HG02623 (cell line): ENCODE measurements around the gene ZNF831.

Source experiments
- ATAC-seq: cut with Tn5 transposase; IDR thresholded peaks from one replicate; pipeline ENCODE4 v1.9.1; 2021; ENCODE audit warnings: moderate library complexity; ENCODE audit not compliant: unreplicated experiment

The ZNF831 gene

GRCh38 chr20:59300333-59301081, 136.9 kb downstream of the ZNF831 start, which contains the start of gene EDN3:
EDN3 (plus strand) TSS chr20:59300611; CDS start chr20:59300813, 202 bp downstream.
- no peak for ATAC-seq

DNA sequence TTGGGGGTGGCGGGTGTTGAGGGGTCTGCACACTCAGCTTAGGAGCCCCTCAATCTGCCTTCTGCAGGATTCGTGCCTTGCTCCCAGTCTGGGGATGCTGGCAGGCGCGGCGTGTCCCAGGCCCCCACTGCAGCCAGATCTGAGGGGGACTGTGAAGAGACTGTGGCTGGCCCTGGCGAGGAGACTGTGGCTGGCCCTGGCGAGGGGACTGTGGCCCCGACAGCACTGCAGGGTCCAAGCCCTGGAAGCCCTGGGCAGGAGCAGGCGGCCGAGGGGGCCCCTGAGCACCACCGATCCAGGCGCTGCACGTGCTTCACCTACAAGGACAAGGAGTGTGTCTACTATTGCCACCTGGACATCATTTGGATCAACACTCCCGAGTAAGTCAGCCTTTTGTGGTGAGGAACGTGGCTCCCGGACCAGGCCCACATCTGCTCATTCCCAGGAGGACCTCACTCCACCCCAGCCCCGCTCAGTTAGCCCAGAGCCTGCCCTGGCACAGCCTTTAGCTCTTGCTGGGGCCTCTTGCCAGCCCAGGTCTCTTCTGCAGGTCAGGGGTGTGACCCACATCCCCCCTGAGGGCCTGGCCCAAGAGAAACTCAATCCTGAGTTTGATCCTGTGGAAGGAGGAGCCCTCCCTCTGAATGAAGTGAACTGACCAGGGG, 137.9 kb downstream of the ZNF831 start:
- no peak for ATAC-seq

DNA sequence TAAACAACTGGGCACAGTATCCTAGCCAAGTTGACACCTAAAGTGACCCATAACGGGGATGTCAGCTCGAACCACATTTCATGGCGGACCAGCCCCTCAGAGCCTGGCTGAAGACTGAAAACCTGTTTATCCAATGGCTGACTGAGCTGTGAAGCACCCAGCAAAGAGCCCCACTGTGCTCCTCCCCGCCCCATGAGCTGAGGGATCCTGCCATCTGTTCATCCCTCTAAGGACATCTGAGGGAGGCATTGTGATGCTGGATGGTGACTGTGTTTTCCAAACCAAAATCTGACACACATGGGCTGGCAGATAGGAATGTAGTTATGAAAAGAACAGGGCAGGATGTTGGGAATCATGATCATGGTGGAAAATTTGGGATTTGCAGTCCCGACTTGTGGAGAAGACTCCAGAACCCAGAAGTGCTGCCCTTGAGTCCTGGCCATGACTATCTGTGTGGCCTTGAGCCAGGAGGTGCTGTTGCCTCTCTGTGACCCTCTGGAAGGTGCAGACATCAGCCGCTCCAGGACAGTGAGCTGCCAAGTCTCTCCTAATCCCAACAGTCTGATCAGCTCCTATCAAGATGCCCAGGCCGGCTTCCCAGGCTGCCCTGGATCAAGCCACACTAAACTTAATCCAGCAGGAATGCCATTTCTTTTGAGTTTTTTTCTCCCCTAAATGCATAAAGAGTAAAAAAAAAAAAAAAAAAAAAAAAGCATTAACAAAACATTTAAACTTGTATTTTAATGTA, 142.5 kb downstream of the ZNF831 start:
- ATAC-seq = no peak

DNA sequence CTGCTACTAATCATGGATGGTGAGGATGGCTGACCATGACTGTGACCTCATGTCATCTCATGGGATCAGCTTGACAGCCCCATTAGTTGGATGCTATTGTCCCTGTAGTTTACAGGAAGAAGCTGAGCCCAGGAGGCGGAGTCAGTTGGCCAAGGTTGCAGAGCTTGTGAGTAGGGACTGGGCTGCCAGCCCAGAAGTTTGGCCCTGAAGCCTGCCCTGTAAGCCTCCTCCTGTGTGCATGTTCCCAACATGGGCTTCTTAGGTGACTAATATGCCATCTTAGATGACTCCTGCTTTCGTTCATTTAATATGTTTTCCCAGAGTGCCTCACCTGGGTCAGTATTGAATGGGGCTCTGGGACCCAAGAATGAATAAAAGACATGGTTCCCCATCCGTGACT, 143.6 kb downstream of the ZNF831 start:
- ATAC-seq = no peak
